ENCODE measurements around the gene ROBO1.

The ROBO1 gene

GRCh38 chr3:79477242-79477641 lies 290.6 kb downstream of the ROBO1 start:
- no peaks in the 10 kb centered on the region for H3K27me3 ChIP-seq (ENCODE audit: insufficient read depth, low read depth)
- no peak for TF ChIP-seq CTCF (conservative IDR thresholded peaks at IDR 0.05; ENCODE audit: low read depth, low read length)
- no peak overlapping the region for H3K4me2 ChIP-seq
- H3K36me3 ChIP-seq (ENCODE audit: insufficient read depth): no peaks in the 10 kb centered on the region
- H3K27ac ChIP-seq: no peak overlapping the region
- no peaks in the 10 kb centered on the region for H3K79me2 ChIP-seq (ENCODE audit: insufficient read depth, low read depth)
- H4K20me1 ChIP-seq (ENCODE audit: insufficient read depth): no peaks in the 10 kb centered on the region
- no peak overlapping the region for H2AFZ ChIP-seq (ENCODE audit: low read depth)
- no peak overlapping the region for H3K9ac ChIP-seq
- H3K4me3 ChIP-seq (IDR thresholded peaks at IDR 0.05; ENCODE audit: insufficient read depth, low read depth, low read length): no peak overlapping the region
- H3K4me1 ChIP-seq (ENCODE audit: low read depth, poor library complexity, severe bottlenecking): no peaks in the 10 kb centered on the region

GRCh38 chr3:79473993-79474392 lies 293.8 kb downstream of the ROBO1 start:
- no peak overlapping the region for H3K4me2 ChIP-seq
- no peaks in the 10 kb centered on the region for H3K79me2 ChIP-seq (ENCODE audit: insufficient read depth, low read depth)
- H3K27me3 ChIP-seq (ENCODE audit: insufficient read depth, low read depth): no peaks in the 10 kb centered on the region
- no peak overlapping the region for H2AFZ ChIP-seq (ENCODE audit: low read depth)
- no peak overlapping the region for H3K9ac ChIP-seq
- no peaks in the 10 kb centered on the region for H3K36me3 ChIP-seq (ENCODE audit: insufficient read depth)
- H3K27ac ChIP-seq: no peak overlapping the region
- no peak for TF ChIP-seq CTCF (conservative IDR thresholded peaks at IDR 0.05; ENCODE audit: low read depth, low read length)
- no peak overlapping the region for H3K4me3 ChIP-seq (IDR thresholded peaks at IDR 0.05; ENCODE audit: insufficient read depth, low read depth, low read length)
- H4K20me1 ChIP-seq (ENCODE audit: insufficient read depth): no peaks in the 10 kb centered on the region
- no peaks in the 10 kb centered on the region for H3K4me1 ChIP-seq (ENCODE audit: low read depth, poor library complexity, severe bottlenecking)

GRCh38 chr3:79467721-79468120 lies 300.1 kb downstream of the ROBO1 start:
- H3K4me1 ChIP-seq (ENCODE audit: low read depth, poor library complexity, severe bottlenecking): no peaks in the 10 kb centered on the region
- H3K27me3 ChIP-seq (ENCODE audit: insufficient read depth, low read depth): no peaks in the 10 kb centered on the region
- no peak for TF ChIP-seq CTCF (conservative IDR thresholded peaks at IDR 0.05; ENCODE audit: low read depth, low read length)
- no peak overlapping the region for H3K27ac ChIP-seq
- H2AFZ ChIP-seq (ENCODE audit: low read depth): no peak overlapping the region
- no peak overlapping the region for H3K9ac ChIP-seq
- no peak overlapping the region for H3K4me3 ChIP-seq (IDR thresholded peaks at IDR 0.05; ENCODE audit: insufficient read depth, low read depth, low read length)
- H3K4me2 ChIP-seq: no peak overlapping the region
- H3K36me3 ChIP-seq (ENCODE audit: insufficient read depth): no peaks in the 10 kb centered on the region
- H4K20me1 ChIP-seq (ENCODE audit: insufficient read depth): no peaks in the 10 kb centered on the region
- no peaks in the 10 kb centered on the region for H3K79me2 ChIP-seq (ENCODE audit: insufficient read depth, low read depth)

GRCh38 chr3:79461129-79461792 lies 306.5 kb downstream of the ROBO1 start:
- Histone ChIP-seq H3K9ac (no peak overlapping the region), H3K4me3 (IDR thresholded peaks at IDR 0.05; ENCODE audit: insufficient read depth, low read depth, low read length) (no peak overlapping the region), H3K4me2 (no peak overlapping the region), H3K79me2 (ENCODE audit: insufficient read depth, low read depth) (no peaks in the 10 kb centered on the region), H3K4me1 (ENCODE audit: low read depth, poor library complexity, severe bottlenecking) (no peaks in the 10 kb centered on the region), H3K27me3 (ENCODE audit: insufficient read depth, low read depth) (no peaks in the 10 kb centered on the region), H4K20me1 (ENCODE audit: insufficient read depth) (no peaks in the 10 kb centered on the region), H3K36me3 (ENCODE audit: insufficient read depth) (no peaks in the 10 kb centered on the region), H2AFZ (ENCODE audit: low read depth) (no peak overlapping the region), H3K27ac (no peak overlapping the region)
- no peak for TF ChIP-seq CTCF (conservative IDR thresholded peaks at IDR 0.05; ENCODE audit: low read depth, low read length)
